AG04449 (cell line): ENCODE measurements around the gene CDHR2.

ENCODE experiments used
- CTCF ChIA-PET: fragments of 350-600 bp; formaldehyde crosslinking; extraction: SDS; loops from one replicate; lab custom pipeline; 2021; ENCODE audit warnings: antibody characterized with exemption; lab: Yijun Ruan, JAX
- POLR2A ChIA-PET: fragments of 400-600, 350-600 bp; formaldehyde crosslinking; extraction: SDS; loops from one replicate; lab custom pipeline; 2020; ENCODE audit warnings: antibody characterized with exemption, inconsistent platforms; lab: Yijun Ruan, JAX
- DNase-seq: peaks from one replicate; pipeline ENCODE4 v3.0.0-alpha.2; 2010; ENCODE audit warnings: low read depth, low spot score
- H3K4me3 ChIP-seq: 2 replicates; pipeline ENCODE4 v1.5.1; 2011; ENCODE audit warnings: low read depth, mild to moderate bottlenecking, control low read depth, low read length
- CTCF ChIP-seq: IDR thresholded peaks from one replicate; pipeline ENCODE4 v1.5.1; 2011; ENCODE audit warnings: mild to moderate bottlenecking, moderate library complexity, low read length, control low read depth, inconsistent platforms; ENCODE audit not compliant: insufficient read depth; ENCODE audit errors: missing control alignments

The CDHR2 gene

DNA sequence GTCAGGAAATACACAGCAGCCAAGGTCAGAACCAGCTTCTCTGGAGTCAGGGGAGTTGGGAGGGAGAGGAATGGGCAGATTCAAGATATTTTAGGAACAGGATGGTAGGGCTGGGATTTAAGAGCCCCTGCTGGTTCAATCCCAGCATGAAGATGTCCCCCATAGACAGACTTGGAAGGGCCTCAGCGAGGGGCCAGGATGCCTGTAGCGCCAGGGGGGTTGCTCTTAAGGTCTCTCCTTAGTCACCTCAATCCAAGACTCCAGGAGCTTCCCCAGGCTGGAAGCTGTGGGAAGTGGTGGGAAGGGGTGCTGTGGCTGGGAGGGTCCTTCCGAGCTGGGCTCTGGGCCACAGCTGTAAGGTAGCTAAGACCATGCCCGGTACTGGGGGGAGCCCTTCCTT is 90.1 kb downstream of the CDHR2 start:
- ChIA-PET POLR2A (no interaction called here), CTCF (interaction anchor here (1.0 to 15.6 kb wide), 3 partner anchors 8 to 20 kb away, joined by 3 to 190 read pairs (median 4); partner anchors contain the start of gene EIF4E1B)
- DNase-seq: no peak
- no peak for TF ChIP-seq CTCF
- no peak overlapping the region for H3K4me3 ChIP-seq

- no peak for DNase-seq
- no peak overlapping the region for H3K4me3 ChIP-seq
- ChIA-PET CTCF (interaction anchor here (1.0 to 15.6 kb wide), 3 partner anchors 9 to 19 kb away, joined by 3 to 190 read pairs (median 4); partner anchors contain the start of gene EIF4E1B), POLR2A (no interaction called here)
- no peak for TF ChIP-seq CTCF
Measured at GRCh38 chr5:176639981-176640380, 90.8 kb downstream of the CDHR2 start.

DNA sequence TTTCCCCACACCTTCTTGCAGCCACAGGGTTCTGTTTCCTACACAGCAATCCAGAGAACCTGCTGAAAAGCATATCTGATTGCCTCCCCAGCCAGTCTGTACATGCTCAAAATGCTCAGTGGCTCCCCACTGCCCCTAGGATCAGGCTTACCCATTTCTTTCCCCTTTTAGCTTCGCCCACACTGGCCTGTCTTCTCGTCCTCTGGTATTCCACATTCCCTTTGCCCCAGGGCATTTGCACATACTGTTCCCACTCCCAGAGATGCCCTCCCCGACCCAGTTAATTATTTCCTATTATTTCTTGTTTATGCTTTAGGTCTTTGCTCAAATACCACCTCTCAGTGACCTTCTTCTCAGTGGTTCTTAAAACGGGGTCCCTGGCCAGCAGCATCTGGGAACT is 91.5 kb downstream of the CDHR2 start:
- TF ChIP-seq CTCF: no peak
- POLR2A ChIA-PET: no interaction called here
- H3K4me3 ChIP-seq: no peak overlapping the region
- no peak for DNase-seq
- CTCF ChIA-PET: interaction anchor here (1.3 to 15.6 kb wide), 3 partner anchors 10 to 19 kb away, joined by 4 to 190 read pairs (median 4); partner anchors contain the start of gene EIF4E1B

GRCh38 chr5:176642675-176643490 is 93.7 kb downstream of the CDHR2 start:
- ChIA-PET CTCF (interaction anchor here (1.0 to 15.6 kb wide), 4 partner anchors 12 to 70 kb away, joined by 3 to 190 read pairs (median 3); partner anchors contain the start of genes EIF4E1B and SNCB), POLR2A (interaction anchor here (0.6 kb wide), 1 partner anchor 855 kb away, joined by 3 read pairs; no protein-coding TSS in a partner anchor)
- no peak overlapping the region for H3K4me3 ChIP-seq
- DNase-seq: no peak
- no peak for TF ChIP-seq CTCF

DNA sequence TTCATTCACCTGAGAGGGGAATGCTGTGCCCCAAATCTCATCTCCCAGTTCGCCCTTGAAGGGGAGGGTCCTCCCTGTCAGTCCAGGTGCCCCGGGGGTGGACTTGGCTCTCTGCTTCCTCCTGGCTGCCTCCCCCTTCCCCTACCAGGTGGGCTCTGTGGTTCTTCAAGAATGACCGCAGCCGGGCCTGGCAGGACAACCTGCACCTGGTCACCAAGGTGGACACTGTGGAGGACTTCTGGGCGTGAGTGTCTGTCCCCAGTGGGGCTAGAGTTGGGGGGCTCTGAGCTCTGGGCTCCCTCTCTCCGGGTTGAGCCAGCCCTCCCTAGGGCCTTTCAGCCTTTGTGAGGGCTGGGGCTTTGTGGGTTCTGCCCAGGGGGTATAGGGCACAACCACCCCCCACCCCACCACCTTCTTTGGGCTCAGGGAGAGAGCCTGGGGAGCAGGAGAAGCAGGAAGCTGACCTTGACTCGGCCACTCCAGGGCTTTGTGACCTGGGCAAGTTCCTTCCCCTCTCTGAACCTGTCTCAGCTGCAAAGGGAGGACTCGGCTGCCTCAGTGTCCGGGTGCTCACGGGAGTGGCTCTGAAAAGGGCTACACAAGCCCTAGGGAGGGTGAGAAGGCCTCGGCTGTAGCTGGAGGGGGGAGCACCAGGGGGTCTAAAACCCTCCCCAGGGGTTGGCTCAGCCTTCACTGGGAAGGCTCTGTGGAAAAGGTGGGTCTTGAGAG is 94.5 kb downstream of the CDHR2 start:
- H3K4me3 ChIP-seq: no peak overlapping the region
- POLR2A ChIA-PET: no interaction called here
- CTCF ChIA-PET: interaction anchor here (1.0 to 15.6 kb wide), 5 partner anchors 11 to 70 kb away, joined by 3 to 190 read pairs (median 3); partner anchors contain the start of genes EIF4E1B and SNCB
- DNase-seq: no peak
- TF ChIP-seq CTCF: no peak
